Ovary (tissue), 9 donors: ENCODE measurements around the gene KIAA0930. TPM values are rescaled to one million over a fixed set of nuclear protein-coding genes. Genes with fewer than 3 reads are reported as not detected.
"Not testable (repeated sequence)": the region's sequence is repeated elsewhere in the genome, so short reads cannot be mapped to it uniquely, and the experiment has no call there.

Experiments used
- DNase-seq, 5 donors: peaks; one replicate each; pipeline ENCODE4 v3.0.0-alpha.2; 2019 to 2020
- H3K27ac ChIP-seq, 2 donors: fragments of 200-600 bp; one replicate each; pipeline versions ENCODE4 v1.5.1 to v1.8.0; 2019 to 2022
- H3K27me3 ChIP-seq: fragments of 200-600 bp; one replicate; pipeline ENCODE4 v1.8.0; 2022
- H3K36me3 ChIP-seq: fragments of 200-600 bp; sonication (generic); one replicate; pipeline ENCODE4 v1.5.1; 2019
- H3K4me1 ChIP-seq: one replicate; pipeline ENCODE4 v1.8.1; 2013; ENCODE audit warnings: mild to moderate bottlenecking, moderate library complexity; ENCODE audit not compliant: insufficient read depth
- H3K4me3 ChIP-seq: fragments of 200-600 bp; sonication (generic); one replicate; pipeline ENCODE4 v1.5.1; 2017
- H3K9me3 ChIP-seq, 2 donors: fragments of 200-600 bp in 1 of 2; sonication (generic) in 1 of 2; one replicate each; pipeline versions ENCODE4 v1.5.1 to v1.8.1; 2013 to 2019; ENCODE audit warnings: mild to moderate bottlenecking in 1 of 2, moderate library complexity in 1 of 2
- CTCF ChIP-seq, 3 donors: fragments of 450-650 bp in 2 of 3; fragments of 200-600 bp in 1 of 3; IDR thresholded peaks; one replicate each; pipeline versions ENCODE4 v1.5.1 to v1.8.0; 2016 to 2022; ENCODE audit warnings: antibody characterized with exemption in 3 of 3, mild to moderate bottlenecking in 1 of 3
- EP300 ChIP-seq: sonication (generic); formaldehyde crosslinking; IDR thresholded peaks from one replicate; pipeline ENCODE4 v1.6.1; 2017; ENCODE audit warnings: antibody characterized with exemption
- POLR2A ChIP-seq: fragments of 450-650 bp; IDR thresholded peaks from one replicate; pipeline ENCODE4 v1.6.1; 2017; ENCODE audit warnings: antibody characterized with exemption, mild to moderate bottlenecking, moderate library complexity
- WGBS, 3 donors: extraction: QIAGEN DNeasy Blood & Tissue Kit in 1 of 3; methylation state at CpG; one replicate each; pipeline versions ENCODE4 v1.1.5 to v1.1.7; 2013 to 2017; 5-methylcytosine and 5-hydroxymethylcytosine counted together
- intact Hi-C, 4 donors: fragments of 100-400 bp; cut with DNase I; formaldehyde crosslinking; loops; one replicate each; pipeline versions ENCODE4 v1.11.0 to v1.15.1; 2022 to 2023
- polyA plus RNA-seq, 2 donors: library from polyadenylated mRNA; stranded (reverse); fragments of 200-250 nt in 1 of 2; fragments of 350-450 nt in 1 of 2; fragmentation: Illumina TruSeq in 1 of 2; extraction: RNeasy Lipid Tissue Mini Kit (QIAGEN cat#74804) in 1 of 2; gene quantifications; one replicate each; pipeline ENCODE4 v1.2.3, GENCODE V29; 2013 to 2014
- total RNA-seq, 7 donors: library from RNA; depleted of rRNA in 2 of 7; stranded (reverse); fragments of >200 nt in 2 of 7; fragmentation: NEBNext Ultra II Directional in 3 of 7; extraction: Animal tissue kit (Norgen Biotek cat#: 25700) in 3 of 7; gene quantifications; one replicate each; pipeline versions ENCODE4 v1.1.0 to v1.2.4, GENCODE V29; 2016 to 2023
- donor health status: DM: no; HTN: no; CAD: no; lungs with moderate emphysema.
- donor health status: DM: no; HTN: no; CAD: no.
- donor health status: Bipolar disorder and iron deficiency.
- donor health status: DM: yes; HTN: yes; CAD: no.
- donor health status: DM: no; HTN: no; CAD: no.
- donor health status: DM: yes; HTN: yes; CAD: no.

The KIAA0930 gene
- total and polyA plus RNA-seq, 9 donors, result 14.8 to 40.0 (median 33.1) TPM

GRCh38 chr22:45284705-45285262, 44.1 kb upstream of the KIAA0930 start, which contains the start of gene UPK3A:
Gene UPK3A, plus strand, starts transcription at chr22:45284949. Its CDS starts 65 bp downstream, at chr22:45285014.
- TF ChIP-seq POLR2A (no peak), EP300 (no peak), CTCF (IDR thresholded peaks at IDR 0.05) (no peak)
- DNase-seq, result peak in 2 of 5 donors; percentile 41 to 67
- H3K36me3 ChIP-seq, result no peaks in the 10 kb centered on the region
- WGBS, 3 donors, result 5 to 8% (median 8%) methylated on average over 25 to 46 of the region's 46 CpGs
- H3K4me3 ChIP-seq, result peak within 1 kb of the TSS; percentile 23
- H3K9me3 ChIP-seq, result no peaks in the 10 kb centered on the region
- no peak within 1 kb of the TSS for H3K27ac ChIP-seq
- intact Hi-C loops, result no loop called here
- no peaks in the 10 kb centered on the region for H3K27me3 ChIP-seq
- peaks cover 7% of the 10 kb centered on the region for H3K4me1 ChIP-seq

DNA sequence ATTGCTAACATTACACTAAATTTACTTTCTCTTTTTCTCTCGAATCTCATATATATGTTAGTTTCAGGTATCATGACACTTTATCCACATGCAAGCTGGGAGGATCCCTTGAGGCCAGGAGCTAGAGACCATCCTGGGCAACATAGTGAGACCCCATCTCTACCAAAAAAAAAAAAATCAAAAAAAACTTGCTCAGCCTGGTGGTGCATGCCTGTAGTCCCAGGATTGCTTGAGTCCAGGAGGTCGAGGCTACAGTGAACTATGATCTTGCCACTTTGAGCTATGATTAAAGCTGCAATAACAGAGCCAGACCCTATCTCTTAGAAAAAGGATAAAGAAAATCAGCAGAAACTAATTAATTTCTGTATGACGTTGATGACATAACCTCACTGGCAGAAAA, 40.3 kb upstream of the KIAA0930 start:
- DNase-seq, result no peak
- no peak for TF ChIP-seq CTCF (IDR thresholded peaks at IDR 0.05)
- TF ChIP-seq POLR2A, result no peak
- TF ChIP-seq EP300, result no peak
- peaks cover 10% of the 10 kb centered on the region for H3K4me1 ChIP-seq
- H3K4me3 ChIP-seq, result no peak overlapping the region
- no peaks in the 10 kb centered on the region for H3K36me3 ChIP-seq
- H3K27me3 ChIP-seq, result no peaks in the 10 kb centered on the region
- no peaks in the 10 kb centered on the region for H3K9me3 ChIP-seq
- 88 to 90% (median 89%) methylated on average over 3 of the region's 3 CpGs for WGBS, 3 donors
- H3K27ac ChIP-seq, result no peak overlapping the region
- intact Hi-C loops, result no loop called here

DNA sequence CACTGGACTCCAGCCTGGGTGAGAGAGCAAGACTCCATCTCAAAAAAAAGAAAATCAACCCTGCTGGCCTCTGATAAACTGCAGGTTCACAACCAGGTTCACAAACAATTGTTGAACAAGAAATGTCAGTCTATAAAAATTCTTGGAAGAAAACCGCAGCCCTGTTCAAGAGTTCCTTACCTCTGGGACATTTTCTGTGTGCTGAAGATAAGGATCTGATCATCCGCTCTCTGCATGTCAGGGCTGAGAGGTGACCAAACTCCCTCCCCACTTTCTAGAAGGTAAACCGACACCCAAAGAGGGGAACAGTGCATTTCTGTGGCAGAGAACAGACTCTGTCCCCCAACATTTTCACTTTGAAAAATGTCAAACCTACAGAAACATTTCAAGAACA, 39.9 kb upstream of the KIAA0930 start:
- Histone ChIP-seq H3K27me3 (no peaks in the 10 kb centered on the region), H3K4me3 (no peak overlapping the region), H3K36me3 (no peaks in the 10 kb centered on the region), H3K4me1 (peaks cover 10% of the 10 kb centered on the region), H3K27ac (peak overlapping the region in 1 of 2 donors; percentile 57), H3K9me3 (no peaks in the 10 kb centered on the region)
- intact Hi-C loops, result no loop called here
- 96 to 97% (median 96%) methylated on average over 3 of the region's 3 CpGs for WGBS, 3 donors
- DNase-seq, result no peak
- TF ChIP-seq CTCF (IDR thresholded peaks at IDR 0.05) (no peak), POLR2A (no peak), EP300 (no peak)

GRCh38 chr22:45278125-45278524, 37.4 kb upstream of the KIAA0930 start:
- TF ChIP-seq CTCF (IDR thresholded peaks at IDR 0.05) (no peak), POLR2A (no peak), EP300 (no peak)
- H3K9me3 ChIP-seq, result no peaks in the 10 kb centered on the region
- no peaks in the 10 kb centered on the region for H3K27me3 ChIP-seq
- DNase-seq, result no peak
- intact Hi-C loops, result no loop called here
- H3K27ac ChIP-seq, result no peak overlapping the region
- peaks cover 5% of the 10 kb centered on the region for H3K4me1 ChIP-seq
- H3K36me3 ChIP-seq, result no peaks in the 10 kb centered on the region
- no peak overlapping the region for H3K4me3 ChIP-seq
- WGBS, 3 donors, result 88 to 93% (median 88%) methylated on average over 9 of the region's 9 CpGs

- H3K4me3 ChIP-seq, DNase-seq, H3K9me3 ChIP-seq, H3K4me1 ChIP-seq, intact Hi-C loops, H3K36me3 ChIP-seq, H3K27me3 ChIP-seq, H3K27ac ChIP-seq: not testable (repeated sequence)
- 78 to 87% (median 83%) methylated on average over 7 of the region's 7 CpGs for WGBS, 3 donors
These were observed 37.0 kb upstream of the KIAA0930 start for GRCh38 chr22:45277720-45278119.
